GOT3 (cell line): ENCODE measurements around the gene STN1.

Source experiments
- DNase-seq: peaks from one replicate; lab custom pipeline; 2025; ENCODE audit warnings: mixed read lengths; lab: John Stamatoyannopoulos, UW

STN1 gene

DNA sequence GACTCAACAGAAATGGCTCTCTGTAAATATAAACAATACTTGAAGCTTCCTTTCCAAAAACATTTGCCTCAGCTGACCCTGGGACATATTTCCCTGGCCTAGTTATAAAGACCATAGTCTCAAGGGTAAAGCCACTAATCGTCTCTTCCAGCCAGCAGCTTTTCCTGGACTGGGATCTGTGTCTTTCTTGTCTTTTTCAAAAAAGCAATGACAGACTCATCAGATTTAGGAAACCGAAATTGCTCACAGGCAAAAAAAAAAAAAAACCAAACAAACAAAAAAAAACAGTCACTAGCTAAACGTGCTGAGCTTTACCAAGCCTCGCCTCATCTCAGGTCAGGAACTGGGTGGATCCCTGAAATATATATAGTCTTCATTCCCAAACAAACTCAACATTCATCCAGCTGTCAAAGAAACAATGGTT lies 23.5 kb downstream of the STN1 start:
- no peak for DNase-seq

DNA sequence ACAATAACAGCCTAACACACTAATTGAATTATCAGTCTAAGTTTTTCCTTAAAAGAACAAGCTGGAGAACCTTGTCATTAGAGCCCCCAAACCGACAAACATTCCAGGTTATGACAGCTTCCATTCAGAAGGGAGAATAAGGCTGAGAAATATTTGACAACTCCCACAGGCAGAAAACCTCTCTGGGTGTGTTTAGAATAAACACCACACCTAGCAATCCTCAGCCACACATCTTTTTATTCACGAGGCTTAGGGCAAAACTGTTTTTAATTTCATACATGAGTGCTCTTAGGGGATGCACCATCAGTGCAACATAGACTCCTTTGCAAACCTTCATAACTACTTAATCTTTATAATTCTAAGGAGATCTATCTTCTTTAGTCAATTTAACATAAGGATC lies 24.2 kb downstream of the STN1 start:
- no peak for DNase-seq

DNA sequence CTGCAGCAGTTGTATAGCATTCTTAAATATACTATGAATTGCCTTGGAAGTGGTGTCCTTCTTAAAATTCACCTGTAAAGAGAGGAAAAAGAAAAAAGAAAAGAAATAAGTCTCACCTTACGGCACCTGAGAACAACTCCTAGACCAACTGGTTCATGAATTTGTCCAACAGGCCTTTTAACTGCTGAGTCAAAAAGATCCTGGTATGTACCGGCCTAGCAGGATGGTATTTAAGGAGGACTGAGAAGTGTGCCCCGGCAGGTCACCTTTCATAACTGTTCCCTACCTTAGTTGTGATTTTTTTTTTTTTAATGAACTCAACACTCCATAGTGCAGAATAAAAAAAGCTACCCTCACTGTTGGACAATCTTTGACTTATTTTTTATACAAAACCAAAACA lies 25.8 kb downstream of the STN1 start:
- DNase-seq: no peak

DNA sequence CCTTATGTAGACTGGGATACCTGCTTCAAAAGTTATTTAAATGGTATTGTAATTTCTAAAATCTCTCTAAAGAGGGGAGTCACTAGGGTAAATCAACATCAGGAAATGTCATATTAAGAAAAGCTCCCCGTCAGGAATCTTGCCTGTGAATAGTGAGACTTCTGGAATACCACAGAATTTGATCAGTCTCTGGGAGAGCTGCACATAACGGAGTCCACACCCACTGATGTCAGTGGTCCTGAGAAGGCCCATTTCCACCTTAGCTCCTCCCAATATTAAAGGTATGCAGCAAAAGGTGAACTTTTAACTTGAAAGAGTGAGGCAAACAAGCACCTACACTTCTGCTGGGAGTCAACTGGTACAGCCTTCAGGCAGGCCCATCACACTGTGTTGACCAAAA lies 27.3 kb downstream of the STN1 start:
- DNase-seq: no peak

DNA sequence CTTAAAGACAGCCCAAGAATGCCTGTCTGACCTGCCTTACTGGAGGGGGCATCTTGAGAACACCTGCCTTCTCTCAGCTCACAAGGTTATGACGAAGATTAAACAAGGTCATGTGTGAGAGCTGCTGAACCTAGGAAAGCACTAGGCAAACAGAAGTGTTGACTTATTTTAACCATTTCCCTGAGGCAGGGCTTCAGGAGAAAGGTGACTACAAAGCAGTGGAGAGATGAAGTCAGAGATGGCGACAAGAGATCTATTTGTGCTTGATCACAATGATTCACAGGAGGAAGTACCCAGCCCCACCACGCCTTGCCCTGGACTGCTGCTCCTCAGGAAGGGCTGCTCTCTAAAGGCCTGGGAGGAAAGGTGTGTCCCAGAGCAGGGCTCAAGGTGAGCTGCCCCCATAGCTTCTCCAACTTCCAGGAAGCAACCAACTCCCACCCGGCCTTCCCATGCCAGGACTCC lies 27.8 kb downstream of the STN1 start:
- no peak for DNase-seq

DNA sequence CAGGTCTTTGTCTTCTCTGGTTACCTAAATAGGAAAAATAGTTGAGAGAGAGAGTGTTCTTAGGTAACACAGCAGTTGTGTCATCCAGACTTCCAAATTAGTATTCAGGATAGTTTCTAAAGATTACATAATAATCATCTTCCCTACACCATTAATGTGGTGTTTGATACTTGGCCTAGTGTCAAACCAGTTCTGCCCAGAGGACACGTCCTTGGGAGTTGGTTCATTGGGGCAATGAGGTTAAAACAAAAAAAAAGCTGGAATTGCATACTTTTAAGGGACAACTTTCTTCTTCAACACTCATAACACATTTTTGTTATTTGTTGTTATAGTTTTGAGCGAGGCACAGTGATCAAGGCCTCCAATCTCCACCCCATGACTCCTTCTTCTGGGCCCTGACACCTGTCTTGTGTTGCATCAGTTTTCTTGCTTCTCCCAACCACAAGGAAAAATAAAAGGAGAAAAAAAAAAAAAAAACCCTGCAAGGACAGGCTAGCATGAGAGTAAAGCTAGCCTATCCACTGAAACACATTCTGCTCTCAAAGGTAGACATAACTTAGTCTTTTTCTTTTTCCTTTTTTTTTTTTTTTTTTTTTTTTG lies 28.8 kb downstream of the STN1 start:
- no peak for DNase-seq

DNA sequence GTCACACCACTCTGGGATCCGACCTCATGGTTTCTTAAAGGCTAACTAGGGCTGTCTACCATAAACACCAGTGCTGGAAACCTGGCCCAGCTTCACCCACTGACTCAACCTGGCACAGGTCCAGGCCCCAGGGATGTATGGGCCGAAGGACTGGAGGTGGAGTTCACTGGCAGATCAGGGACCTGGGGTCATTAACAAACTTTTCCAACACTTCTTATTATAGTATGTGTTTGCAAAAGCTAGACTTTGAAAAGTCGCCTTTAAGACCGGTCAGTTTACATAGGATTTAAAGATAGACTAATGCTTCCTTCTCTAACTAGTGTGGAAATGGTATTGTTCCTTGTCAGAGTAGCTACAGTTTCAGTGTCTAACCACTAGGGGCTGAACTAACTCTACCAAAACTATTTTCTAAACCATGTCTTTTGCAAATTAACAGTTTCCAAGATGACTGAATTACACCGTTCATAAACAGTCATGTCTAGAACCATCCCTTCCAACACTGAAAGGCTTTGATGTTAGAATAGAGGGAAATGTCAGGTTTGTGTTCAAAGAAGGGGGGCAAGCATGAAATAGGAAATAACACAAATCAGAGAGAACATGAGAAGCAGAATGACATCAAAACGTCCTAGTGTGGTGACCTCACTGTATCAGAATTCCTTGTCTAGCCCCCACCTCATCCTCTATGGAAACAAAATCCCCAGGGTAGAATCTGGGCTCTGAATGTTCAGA lies 29.7 kb downstream of the STN1 start:
- DNase-seq: peak; percentile 13

DNA sequence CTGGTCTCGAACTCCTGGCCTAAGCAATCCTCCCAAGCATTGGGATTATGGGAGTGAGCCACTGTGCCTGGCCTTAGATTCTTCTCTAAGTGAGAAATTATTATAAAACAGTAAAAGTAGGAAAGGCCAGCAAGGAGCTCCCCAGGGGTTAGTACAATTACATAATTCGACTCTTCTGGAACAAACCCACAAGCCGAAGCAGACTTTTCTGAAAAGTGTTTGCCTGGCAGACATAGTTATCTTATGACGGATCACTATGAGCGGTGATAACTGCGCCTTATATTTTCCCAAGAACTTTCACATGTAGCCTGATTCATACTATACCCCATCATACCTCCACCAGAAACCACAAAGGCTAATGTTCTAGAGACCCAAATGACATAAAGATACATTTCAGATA lies 32.4 kb downstream of the STN1 start:
- no peak for DNase-seq

DNA sequence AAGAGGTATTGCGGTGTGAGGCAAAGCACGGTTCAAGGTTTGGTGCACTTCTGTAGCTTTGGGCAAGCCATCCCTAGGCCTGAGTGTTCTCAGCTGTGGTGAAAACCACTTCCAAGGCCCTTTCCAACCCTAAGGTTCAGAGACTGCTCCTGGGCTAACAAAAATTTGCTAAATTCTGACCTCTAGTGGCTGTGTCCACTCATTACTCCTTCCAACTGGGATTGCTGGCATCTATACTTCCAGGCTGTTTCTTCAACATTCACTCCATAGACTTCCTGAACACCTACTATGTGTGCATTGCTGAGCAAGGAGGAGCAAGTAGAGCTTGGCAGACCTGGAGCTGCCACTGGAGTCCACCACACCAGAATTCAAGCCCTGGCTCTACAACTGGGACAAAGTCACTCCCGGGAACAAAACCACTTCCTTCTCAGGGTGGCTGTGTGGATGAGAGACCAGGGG lies 33.3 kb downstream of the STN1 start:
- no peak for DNase-seq

DNA sequence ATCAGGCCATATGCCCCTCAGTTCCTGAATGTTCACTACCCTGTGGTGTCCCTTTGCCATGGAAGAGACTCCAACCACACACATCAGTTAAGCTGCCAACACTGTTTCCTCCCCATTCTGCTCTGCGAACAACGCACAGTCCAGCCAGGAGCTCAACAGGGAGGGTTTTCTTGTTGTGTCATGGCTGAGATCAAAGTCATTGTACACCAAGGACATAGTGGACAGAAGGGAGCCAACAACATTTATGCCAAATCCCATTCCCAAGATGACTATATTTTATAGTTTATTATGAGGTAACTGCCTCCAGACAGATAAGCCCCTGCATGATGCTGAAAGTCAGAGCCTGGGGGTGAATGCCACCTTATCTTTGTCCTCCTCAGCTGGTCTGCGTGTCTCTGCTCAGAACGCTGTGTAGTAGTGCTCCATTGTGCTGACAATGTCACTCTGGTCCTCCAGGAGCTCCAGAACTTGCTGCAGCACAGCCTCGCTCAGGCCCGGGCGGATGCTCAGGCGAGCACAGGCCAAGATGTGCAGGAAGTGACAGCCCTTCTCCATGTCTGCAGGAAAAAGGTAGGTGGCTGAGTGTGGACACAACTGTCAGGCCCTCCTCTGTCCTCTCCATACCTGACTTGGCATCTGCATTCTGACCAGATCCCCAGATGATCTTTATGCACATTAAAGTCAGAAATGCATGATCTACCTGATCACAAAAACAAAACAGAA lies 35.5 kb downstream of the STN1 start:
- DNase-seq: no peak

DNA sequence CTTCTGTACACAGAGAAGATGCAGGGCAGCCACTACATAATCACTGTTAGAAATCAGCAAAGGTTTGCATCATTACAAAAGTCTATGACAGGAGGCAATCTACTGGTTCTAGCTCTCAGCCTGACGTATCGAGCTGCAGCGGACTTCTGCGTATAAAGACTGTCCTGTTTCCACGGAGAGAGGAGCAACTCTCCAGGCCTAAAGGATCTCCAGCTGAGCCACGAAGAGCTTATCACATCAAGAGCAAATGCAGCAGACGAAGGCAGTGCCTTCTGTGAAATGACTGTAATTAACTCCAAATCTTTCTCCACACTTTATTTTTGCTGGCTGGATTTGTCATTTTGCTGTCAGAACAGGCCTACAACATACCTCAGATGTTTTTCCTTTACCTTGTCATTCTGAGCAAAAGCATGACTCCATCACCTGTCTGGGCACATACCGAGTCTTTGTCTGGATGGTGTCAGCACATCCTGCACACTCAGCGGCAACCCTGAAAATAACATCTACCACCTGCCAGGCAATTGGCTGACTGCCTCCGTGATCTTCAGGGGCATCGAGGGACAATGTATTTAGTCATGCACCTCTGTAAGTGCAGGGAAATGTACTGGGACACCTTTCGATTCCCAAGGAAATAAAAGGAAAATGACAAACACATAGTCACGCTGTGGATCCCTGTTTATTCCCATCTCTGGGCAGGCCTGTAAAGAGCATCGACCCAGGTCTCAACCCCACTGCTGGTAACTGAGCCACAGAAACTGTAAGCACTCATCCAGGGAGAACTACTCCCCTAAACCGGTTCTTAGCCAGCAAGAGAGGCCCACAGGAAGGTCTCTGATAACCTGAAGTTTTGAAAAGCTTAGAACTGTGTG lies 36.3 kb downstream of the STN1 start:
- no peak for DNase-seq

DNA sequence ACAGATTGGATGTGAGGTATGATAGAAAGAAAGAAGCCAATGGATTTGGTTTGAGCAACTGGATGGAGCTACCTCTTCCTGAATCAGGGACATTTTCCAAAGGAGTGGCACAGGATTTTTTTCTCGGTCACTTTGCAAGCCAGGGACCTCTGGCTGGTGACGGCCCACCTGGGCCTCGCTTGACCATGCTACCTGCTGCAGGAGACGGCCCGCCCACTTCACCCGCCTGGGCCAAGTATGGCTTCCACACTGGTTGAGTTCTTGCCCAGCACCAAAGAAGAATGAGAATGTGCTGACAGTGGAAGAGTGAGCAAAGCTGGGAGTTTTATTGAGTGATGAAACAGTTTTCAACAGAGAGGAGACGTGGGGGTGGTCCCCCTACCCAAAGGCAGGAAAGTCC lies 38.2 kb downstream of the STN1 start:
- no peak for DNase-seq

DNA sequence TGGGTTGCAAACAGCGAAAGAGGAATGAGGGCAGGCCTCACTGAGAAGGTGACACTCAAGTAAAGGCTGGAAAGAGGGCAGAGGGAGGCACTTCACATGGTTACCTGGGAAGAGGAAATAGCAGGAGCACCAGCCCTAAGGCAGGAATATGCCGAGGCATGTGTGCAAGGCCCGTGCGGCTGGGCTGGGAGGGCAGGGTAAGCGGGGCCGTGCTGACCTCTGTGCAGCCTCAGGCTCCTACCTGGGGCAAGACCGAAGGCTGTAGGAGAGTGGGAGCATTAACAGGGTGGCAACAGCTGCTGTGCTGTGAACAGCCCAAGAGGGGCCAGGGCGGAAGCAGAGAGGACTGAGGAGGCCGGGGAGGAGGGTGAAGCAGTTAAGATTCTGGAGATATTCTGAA lies 38.6 kb downstream of the STN1 start:
- no peak for DNase-seq

DNA sequence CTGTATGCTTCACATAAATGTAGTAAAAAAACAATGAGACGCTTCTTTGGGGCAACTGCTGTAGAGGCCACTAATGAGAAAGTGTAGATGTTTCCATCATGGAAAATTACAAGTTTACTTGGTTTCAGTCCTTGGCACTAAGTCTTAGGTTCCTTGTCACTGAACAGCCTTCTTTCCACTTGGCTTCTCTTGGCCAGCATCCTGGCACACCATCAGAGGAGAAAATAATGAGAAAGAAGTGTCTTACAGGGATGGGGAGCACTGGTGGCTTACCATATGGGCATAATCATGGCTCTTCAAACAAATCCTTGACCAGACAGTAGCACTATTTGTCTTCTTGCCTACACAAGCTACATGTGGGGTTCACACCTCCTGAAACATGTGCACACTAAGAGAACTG lies 40.1 kb downstream of the STN1 start:
- DNase-seq: no peak

DNA sequence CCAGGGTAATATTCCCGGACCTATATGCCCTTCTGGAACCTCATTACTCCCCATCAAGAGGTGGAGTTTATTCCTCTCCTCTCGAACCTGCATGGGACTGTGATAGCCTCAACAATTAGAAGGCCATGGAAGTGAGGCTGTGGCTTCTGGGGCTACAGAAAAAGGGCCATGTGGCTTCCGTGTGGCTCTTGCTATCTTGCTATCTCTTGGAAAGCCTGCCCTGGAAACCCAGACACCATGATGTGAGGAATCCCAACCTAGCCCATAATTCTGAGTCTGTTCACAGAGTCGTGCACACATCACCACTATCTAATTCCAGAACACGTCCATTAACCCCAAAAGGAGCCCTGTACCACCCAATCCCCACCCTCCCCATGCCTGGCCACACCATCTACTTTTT lies 41.8 kb downstream of the STN1 start:
- no peak for DNase-seq

DNA sequence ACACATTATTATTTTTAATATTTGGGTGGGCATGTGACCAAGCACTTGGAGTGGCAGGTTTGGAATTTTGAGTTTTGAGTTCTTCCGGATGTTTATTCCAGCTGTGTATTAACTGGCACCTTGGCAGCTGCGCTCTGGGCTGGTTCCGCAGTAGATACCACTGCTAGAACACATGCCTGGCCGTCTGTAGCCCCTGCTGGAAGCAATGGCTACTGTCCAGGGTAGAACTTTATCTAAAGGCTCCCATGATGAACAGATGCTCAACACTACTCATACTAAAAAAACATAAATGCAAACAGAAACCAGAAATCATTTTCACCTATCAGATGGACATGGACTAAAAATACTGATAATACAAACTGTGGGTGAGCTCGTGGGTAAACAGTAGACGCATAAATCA lies 43.3 kb downstream of the STN1 start:
- DNase-seq: no peak

DNA sequence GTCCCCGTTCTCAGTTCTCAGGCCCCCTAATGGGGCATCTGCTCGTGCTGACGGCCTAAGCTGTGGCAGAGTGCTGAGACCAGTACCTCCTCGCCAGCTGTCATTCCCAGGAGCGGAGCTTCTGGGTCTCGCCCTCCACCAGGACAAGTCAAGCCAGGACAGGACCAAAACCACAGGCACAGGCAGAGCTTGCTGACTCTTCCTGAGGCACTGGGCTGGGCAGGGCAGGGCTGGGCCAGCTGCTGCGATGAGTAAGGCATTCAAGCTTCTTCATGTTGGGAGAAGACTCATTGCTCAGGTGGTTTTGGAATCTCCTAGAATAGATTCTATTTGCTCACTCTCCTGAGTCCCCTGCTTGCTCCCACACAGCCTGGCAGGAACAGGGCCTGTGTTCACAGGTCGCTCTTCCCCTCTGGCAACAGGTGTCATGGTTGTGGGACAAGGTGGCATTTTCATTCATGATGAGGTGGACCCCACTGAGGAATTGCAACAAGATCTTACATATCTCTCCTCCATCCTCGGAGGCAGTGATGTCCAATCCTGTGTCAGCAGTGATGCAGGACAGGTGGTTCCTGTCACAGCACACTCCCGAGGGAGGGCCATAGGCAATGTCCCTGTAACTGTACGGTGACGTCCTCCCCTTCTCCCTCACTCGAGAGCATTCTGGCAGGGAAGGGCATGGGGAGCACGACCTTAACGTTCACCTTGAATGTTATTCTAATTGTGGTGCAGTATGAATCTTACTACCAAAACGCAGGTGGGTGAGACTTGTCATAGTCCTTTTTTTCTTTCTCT lies 45.6 kb downstream of the STN1 start:
- DNase-seq: no peak

DNA sequence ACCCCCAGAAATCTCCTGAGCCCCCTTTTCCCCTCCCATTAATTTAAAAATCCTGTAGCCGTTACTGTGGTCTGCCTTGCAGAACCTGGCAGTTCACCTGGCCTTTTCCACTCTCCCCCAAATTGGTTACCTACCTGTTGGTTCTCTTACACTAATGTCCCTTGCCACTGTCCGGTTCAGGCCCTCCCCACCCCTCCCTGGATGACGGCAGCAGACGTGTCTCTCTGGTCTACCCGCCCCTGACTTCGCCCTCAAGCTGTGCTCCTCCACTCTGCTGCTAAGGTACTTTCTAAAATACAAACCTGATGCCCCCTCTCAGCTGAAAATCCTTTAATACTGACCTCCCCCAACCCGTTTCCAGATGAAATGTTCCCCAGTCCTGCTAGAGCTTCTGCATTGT lies 47.0 kb downstream of the STN1 start:
- no peak for DNase-seq

DNA sequence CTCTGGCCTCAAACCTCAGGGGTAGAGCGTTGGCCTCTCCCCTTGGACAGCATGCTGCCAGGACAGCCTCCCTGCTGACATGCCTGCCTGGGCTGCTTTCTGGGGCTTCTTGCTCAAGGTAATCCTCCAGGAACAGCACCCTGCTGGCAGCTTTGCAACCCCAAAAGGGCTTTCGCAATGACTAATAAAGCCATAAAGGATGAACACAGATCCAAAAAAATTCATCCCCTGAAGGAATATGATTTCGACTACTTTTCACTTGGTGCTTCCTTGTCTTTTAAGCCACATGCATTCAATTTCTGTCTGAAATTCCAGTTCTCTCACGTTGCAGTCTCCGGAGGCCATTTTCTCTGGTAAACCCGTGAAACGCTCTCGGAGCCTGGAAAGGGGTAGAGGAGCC lies 47.5 kb downstream of the STN1 start:
- no peak for DNase-seq

DNA sequence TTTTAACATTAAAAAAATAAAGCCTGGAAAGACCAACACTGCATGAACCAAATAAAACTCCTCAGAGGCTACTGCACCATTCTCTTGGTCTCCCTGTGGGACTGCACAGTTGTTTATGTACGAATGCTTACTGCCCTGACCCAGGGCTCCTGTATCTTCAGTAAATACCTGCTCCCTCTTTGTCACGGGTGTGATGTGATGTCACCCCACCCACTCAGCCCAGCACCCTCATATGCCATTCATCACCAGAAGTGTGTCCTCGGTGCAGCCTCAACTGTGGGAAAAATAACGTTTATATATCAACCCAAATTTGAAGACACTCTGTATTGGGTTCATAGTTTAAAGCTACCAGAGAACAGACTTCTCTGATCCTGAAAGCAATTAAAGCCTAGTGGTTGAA lies 48.6 kb downstream of the STN1 start:
- no peak for DNase-seq

DNA sequence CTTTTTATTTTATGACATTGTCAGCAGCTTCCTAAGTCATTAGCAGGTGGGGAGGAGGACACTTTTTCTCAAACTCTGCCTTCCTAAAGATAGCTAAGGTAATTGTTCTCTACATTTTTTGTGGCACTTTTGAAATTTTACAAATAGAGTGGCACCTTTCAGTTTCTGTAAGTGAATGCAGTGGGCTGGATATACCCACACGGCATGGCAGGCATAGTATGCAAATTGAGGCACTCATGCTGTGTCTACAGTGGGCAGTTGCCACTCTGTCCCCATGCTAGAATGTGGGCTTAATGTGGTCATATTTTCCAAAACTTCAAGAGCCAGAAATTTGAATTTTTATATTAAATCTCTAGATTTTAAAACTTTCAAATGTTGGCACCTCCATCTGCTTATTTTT lies 49.8 kb downstream of the STN1 start:
- no peak for DNase-seq
